GM18861 (cell line): ENCODE results near the gene BEAN1.
"Not testable (repeated sequence)": the region's sequence is repeated elsewhere in the genome, so short reads cannot be mapped to it uniquely, and the experiment has no call there.

Source experiments
- ATAC-seq: cut with Tn5 transposase; IDR thresholded peaks from one replicate; pipeline ENCODE4 v1.9.1; 2021; ENCODE audit not compliant: unreplicated experiment

BEAN1 gene

GRCh38 chr16:66440271-66440802 is 13.2 kb downstream of the BEAN1 start:
- ATAC-seq, result no peak

- no peak for ATAC-seq
Observed at GRCh38 chr16:66440970-66441369, 13.9 kb downstream of the BEAN1 start.

GRCh38 chr16:66441586-66442375 is 14.7 kb downstream of the BEAN1 start:
- ATAC-seq, result no peak

GRCh38 chr16:66442502-66443268 is 15.6 kb downstream of the BEAN1 start:
- no peak for ATAC-seq

DNA sequence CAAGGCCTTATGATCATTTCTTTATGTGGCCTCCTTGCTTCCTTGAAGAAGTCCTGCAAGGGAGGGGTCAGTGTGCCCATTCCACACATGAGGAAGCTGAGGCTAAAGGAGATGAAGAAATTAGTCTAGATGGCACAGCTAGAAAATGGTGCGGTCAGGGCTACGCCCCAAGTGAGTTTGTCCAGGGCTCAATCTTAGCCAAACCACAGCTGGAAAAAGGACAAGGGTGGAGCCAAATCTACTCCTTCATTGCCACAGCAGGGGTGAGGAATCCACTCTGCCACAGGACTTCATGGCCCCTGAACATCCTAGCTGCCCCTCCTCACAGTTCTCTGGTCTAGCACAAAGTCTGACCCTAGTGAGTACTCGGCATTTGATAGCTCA is 16.2 kb downstream of the BEAN1 start:
- no peak for ATAC-seq

GRCh38 chr16:66444049-66444481 is 17.0 kb downstream of the BEAN1 start:
- ATAC-seq, result no peak

DNA sequence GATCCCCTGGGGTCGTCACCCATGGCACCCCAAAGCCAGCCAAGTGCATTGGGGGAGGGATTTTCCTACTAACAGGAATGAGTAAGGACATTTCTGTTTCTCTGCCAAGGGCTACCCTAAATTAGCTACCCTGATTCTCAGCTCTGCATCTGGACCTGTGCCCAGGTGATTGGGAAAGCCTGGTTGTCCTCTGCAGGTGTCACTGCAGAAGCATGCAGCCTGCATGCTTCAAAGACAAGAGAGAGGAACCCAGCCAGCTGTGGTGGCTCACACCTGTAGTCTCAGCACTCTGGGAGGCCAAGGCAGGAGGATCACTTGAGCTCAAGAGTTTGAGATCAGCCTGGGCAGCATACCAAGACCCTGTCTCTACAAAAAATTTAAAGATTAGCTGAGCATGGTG is 19.6 kb downstream of the BEAN1 start:
- ATAC-seq, result no peak

DNA sequence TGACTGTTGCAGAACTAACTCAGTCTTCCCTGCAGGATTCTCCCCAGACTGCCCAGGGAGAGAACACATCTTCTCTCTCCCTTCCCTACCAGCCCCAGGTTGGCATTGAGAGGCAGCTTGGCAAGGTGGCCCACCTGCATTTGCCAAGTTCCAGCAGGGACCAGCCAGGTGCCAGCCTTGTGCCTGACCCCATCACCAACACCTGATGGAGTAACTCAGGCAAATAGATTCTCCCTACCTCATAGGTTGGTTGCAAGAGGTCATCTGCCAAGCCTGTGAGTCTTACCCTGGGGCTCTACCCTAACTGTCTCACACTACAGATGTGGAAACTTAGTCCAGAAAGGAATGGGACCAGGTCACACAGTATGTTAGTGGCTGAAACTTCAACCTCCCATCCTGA is 20.4 kb downstream of the BEAN1 start:
- ATAC-seq, result no peak

DNA sequence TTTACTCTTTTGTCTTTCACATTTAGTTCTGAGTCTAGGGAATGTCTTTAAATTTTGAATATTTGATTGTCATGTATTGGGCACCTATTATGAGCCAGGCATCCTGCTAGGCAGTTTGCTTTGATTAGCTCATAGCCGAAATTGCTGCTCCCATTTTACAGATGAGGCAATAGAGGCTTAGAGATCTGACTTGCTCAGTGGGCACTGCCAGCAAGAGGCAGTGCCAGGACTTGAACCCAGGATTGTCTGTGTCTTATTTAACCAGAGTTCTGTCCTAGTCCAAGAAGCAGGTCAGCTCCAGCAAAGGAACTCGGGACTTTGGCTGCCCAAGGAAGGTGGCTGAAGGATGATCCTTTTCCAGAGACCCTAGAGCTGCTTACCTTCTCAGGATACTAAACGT is 24.5 kb downstream of the BEAN1 start:
- no peak for ATAC-seq

- not testable (repeated sequence) for ATAC-seq
Observed at GRCh38 chr16:66453230-66453629, 26.1 kb downstream of the BEAN1 start.

GRCh38 chr16:66454751-66455150 is 27.7 kb downstream of the BEAN1 start:
- no peak for ATAC-seq

- no peak for ATAC-seq
Observed at GRCh38 chr16:66455970-66456369, 28.9 kb downstream of the BEAN1 start.

DNA sequence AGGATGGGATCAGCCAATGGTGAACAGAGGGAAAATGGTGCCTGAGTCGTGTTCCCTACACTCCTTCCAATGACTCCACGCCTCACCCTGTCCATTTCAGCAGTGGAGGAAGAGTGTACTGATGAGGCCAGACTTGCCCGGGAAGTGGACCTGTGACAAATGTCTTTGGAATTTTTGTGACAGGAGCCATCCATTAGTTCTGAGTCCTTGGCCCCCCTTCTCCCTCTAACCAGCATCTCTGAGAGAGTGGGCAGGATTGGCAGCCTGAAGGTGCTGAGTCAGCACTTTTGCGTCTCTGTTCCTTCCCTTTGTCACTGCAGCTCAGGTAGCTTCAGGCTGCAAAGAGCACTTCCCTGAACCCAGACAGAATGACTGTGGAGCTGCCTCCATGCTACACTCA is 30.8 kb downstream of the BEAN1 start:
- no peak for ATAC-seq

DNA sequence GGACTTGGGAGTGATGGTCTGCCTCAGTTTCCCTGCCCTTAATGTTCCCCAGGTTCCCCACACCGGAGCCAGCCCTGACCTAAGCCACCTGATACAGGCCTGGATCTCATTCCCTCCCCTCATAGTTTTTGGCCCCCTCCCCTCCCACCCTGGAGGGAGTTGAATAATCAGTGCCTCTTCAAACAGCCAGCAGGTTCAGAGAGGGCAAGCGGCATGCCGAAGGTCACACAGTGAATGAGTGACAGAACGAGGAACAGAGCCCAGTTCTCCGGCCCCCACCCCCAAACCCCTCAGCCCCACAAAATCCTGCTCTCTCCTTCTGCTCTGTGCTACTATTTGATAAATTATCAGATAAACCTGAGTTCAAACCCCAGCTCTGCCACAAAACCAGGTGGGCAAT is 31.2 kb downstream of the BEAN1 start:
- ATAC-seq, result no peak

GRCh38 chr16:66458853-66459252 is 31.8 kb downstream of the BEAN1 start:
- ATAC-seq, result no peak

GRCh38 chr16:66459878-66460277 is 32.8 kb downstream of the BEAN1 start:
- no peak for ATAC-seq

GRCh38 chr16:66460703-66461102 is 33.6 kb downstream of the BEAN1 start:
- ATAC-seq, result no peak

DNA sequence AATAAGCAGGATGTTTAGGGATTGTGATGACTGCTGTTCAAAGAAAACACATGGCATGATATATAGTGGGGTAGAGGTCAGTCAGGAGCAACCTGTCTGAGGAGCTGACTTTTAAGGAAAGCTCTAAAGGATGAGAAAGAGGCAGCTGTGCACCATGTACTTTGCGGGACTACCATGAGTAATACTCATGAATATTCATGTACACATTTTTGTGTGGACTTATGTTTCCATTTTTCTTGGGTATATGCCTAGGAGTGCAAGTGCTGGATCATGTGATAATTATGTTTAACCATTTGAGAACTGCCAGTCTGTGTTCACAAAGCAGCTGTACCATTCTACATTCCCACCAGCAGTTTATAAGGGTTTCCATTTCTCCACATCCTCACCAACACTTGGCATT is 35.8 kb downstream of the BEAN1 start:
- no peak for ATAC-seq

- ATAC-seq, result not testable (repeated sequence)
Observed at GRCh38 chr16:66465946-66466345, 38.9 kb downstream of the BEAN1 start.

- ATAC-seq, result not testable (repeated sequence)
Observed at GRCh38 chr16:66466636-66467035, 39.5 kb downstream of the BEAN1 start.

DNA sequence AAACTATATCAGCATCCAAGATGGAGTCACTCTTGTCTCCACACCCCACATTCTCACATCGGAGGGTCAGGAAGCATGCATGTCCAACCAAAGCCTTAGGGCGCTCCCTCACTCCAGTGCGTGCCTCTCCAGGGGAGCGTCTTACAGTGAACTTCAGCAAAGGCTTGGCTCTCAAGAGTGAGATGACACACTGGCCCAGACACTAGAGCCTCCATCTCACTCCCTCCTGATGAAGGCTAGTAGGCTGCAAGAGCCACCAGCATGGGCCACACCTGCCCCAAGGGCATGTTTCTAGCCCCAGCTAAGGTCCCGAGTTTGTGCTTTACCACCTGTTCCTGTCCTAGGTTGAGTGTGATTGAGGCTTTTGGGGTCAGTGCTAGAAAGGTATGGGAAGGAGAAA is 40.5 kb downstream of the BEAN1 start:
- no peak for ATAC-seq

DNA sequence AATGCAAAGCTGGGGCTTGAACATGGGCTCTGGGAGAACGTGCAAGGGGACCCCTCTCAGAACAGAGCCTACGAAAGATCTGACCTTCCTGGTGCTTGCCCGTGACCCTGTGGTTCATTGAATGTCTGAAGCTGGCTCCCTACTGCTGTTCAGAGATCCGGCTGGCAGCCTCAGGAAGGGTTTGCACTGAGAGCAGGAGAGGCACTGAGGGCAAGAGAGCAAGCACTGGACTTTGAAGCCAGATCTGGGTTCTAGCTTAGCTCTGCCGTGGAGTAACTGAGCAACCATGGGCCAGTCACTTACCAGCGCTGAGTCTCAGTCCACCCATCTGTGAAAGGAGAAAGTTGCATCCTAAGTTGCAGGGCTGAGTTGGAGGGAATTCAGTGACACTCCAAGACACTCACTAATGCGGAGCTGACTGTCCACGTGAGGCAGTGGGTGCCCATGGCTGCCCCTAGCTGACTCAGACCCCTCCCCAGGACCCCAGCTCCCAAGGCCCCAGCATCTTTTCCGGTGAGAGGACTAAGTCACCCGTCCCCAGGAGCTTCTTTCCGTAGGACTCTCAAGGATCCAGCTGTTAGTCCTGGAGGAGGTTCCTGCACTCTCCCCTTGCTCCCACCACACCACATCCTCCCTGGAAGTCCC is 41.3 kb downstream of the BEAN1 start:
- no peak for ATAC-seq
